CD4-positive, alpha-beta T cell treated with Interferon alpha-2 for 1 hour (primary cell): ENCODE data around the gene TALDO1.

Experiments used
- DNase-seq, 2 donors: peaks; one replicate each; pipeline ENCODE4 v3.0.0-alpha.2; 2020 to 2022

The TALDO1 gene

DNA sequence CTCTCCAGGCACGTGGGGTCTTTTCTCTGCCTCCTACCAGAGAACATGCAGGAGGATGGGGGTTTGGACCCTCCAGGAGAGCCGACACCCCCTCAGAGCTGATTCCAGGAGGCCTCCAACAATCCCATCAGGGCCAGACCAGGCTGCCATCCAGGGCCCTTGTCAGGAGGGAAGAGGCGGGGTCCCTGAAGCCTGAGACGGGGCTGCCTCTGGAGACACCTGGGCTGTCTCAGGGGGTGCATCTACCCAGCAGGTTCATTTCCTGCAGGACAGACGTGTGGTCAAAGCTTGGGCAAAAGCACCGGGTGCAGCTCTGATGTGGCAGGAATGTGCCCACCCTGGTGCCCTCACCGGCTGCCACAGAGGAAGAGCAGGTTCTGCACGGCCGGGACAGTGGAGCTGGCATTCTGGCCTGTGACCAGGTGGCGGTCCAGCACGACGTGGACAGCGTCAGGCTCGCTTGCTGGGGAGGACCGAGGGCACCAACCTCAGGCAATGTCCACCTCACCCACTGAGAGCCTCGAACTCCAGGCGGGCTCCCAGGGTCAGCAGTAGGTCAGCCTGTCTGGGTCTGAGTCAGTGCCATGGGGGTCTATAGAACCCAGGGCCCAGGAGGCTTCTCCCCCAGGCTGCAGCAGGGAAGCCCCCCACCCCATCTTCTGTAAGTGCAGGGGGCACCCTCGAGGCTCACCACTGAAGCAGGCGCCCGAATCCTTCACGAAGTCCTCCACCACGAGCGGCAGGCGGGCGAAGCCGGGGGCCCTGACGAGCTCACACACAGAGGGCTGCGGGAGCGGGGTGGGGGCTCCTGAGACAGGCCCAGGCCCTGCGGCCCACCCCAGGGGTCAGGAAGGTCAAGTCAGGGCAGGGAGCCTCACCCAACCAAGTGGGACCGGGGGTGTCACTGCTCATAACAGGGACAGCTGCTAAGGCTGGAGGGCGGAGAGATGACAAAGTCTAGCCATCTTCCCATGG is 23.7 kb downstream of the TALDO1 start:
- no peak for DNase-seq

DNA sequence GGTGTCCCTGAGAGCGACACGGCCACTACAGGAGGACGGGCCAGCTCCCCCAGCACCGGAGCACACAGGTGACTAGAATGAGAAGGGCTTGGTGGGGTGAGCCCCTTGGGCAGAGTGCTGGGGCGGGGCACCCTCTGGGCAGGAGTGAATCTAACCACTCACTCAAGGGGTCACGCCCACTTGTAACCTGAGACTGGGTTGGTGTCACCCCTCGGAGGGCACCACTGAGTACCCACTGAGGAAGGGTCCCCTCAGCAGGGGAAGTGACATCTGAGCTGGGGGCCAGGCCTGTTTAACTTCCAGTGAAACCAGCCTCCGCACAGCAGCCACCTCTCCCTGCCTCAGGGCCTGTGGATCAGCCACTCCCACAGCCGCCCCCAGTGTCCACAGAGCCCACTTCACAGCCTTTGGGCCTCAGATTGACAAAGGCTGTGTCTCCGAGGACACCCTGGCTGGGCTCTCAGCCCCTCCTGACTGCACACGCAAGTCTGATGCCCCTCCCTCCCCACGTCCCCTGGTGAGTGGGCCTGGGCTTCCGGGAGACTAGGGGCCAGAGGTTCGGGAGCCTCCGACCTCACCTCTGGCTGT is 24.4 kb downstream of the TALDO1 start:
- no peak for DNase-seq

- DNase-seq = no peak
Measured at GRCh38 chr11:772429-773390, 25.4 kb downstream of the TALDO1 start.

DNA sequence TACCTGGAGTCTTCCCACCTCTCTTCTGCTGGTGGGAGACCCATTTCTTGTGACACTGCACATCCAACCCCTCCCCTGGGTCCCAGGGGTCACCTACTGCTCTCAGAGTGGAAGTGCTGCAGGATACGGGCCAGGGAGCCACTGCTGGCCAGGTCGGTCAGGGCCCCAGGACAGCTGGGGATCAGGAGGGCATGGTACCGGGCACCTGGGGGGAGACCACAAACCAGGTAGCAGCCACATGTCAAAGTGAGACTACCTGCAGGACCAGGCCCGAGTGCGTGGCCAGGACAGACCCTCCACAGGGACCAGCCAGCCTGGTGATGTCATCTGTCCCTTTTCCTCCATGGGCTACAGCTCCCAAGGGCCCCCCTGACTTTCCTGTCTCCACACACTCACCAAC is 26.2 kb downstream of the TALDO1 start:
- no peak for DNase-seq

GRCh38 chr11:773830-774229 is 26.6 kb downstream of the TALDO1 start:
- no peak for DNase-seq

DNA sequence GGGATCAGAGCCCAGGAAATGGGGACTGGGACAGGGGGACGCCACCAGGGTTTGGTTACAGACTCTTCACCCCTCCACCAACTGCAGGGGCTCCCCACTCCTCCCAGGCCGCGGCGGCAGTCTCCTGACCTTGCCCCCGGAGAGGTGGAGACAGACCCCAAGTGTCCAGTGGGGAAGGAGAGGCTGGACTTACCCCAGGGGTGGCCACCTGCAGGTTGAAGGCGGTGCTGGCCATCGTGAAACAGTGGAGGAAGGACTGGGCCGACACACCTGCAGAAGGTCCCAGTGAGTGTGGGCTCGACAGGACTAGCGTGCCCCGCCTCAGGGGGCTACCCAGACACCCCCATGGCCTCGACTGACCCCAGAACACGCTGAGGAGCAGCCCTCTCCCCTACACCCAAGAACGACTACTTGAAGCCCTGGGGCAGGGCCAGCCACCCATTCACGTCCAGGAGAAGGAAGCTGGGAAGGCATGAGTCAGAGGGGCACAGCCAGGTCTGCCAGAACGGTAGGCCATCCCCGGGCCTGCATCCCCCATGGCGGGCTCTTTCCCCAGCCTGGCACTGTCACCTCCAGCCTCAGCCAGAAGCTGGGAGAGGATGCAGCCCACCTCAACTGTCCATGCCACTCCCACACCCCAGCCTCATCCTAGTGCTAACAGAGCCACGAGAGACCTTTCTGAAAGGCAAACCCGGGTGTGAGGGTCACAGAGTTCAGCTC is 27.8 kb downstream of the TALDO1 start:
- no peak for DNase-seq

GRCh38 chr11:776263-776560 is 28.9 kb downstream of the TALDO1 start:
- no peak for DNase-seq

- DNase-seq = no peak
Measured at GRCh38 chr11:776561-777287, 29.5 kb downstream of the TALDO1 start.

DNA sequence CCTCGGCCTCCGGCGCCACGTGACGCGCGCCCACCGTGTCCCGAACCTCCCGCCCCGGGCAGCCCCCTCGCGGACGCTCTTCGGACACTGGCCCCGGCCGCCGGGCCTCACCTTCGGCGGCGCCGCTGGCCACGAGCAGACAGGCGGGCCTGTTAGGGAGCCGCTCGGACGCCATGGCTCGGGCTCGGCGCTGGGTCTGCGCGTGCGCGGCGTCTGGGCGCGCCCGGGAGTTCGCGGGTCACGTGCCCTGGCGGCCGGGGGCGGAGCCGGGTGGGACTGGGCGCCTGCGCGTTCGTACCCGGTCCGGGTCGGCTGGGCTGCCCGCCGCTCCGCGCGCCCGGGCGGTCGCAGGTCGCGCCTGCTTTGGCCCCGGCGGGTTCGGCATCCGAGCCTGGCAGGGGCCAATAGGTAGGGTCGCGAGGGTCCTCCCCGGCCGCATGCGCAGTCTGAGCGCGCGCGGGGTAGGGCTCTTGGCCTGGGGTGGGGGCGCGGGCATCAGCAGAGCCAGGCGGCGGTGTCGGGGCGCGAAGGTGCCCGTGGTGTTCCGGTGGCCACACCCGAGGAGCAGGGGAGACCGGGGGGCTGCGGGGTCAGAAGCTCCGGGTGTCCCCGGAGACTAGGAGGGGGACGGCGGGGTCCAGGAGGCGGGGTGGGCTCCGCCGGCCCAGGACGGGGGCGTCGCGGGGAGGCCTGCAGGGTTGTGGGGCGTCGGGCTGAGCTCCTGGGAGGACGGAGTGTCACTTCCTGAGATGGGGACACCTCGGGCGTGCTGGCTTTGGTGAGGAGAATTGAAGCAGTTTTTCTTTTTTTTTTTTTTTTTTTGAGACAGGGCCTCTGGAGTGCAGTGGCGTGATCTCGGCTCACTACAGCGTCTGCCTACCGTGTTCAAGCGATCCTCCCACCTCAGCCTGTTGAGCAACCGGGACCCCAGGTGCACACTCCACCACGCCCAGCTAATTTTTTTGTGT is 30.3 kb downstream of the TALDO1 start, which contains the start of gene GATD1:
Gene GATD1, minus strand, starts transcription at position 200 of the 968 bp plus-strand sequence. Its CDS starts 25 bp downstream, at position 175.
- DNase-seq = peak; percentile 91 to 94

DNA sequence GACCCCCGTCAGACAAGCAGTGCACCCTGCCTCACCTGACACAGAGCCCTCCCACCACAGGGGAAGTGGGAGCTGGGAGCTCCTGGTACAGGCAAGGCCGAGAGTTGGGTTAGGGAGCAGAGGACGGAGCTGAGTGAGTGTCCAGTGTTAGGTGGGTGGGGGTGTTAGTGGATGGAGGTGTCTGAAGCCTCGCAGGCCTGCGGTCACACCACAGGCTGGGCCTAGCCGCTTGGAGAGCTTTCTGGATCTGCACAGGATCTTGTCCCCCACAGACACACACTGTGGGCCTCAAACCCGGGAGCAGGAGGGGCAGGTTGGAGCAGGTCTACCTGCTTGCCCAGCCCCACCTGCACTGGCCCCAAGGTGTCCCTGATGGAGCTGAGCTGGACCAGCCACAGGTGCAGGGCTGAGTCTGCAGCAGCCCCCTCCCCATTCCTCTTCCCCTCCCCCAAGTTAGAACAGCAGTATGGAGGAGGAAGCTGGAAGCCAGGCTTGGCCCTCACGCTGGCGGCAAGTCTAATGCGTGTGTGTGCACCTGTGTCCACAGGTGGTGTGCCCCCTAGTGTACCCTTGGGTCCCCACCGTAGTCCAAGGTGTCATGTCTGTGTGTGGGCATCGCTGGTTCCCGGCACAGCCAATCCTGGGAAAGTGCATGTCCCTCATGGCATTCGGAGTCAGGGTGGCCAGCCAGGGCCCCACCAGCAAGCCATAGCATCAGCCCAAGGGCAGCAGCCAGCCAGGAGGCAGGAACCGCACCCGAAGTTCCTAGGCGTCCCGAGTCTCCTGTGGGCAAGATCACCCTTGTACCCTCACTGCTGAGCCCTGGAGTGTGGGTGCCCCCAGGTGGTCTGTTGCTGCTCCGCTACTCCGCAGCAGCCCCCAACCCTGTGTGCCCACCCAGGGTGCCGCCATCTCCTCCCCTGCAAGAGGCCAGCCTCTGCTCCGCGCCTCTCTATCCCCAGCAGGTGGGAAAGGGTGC is 32.0 kb downstream of the TALDO1 start:
- no peak for DNase-seq

DNA sequence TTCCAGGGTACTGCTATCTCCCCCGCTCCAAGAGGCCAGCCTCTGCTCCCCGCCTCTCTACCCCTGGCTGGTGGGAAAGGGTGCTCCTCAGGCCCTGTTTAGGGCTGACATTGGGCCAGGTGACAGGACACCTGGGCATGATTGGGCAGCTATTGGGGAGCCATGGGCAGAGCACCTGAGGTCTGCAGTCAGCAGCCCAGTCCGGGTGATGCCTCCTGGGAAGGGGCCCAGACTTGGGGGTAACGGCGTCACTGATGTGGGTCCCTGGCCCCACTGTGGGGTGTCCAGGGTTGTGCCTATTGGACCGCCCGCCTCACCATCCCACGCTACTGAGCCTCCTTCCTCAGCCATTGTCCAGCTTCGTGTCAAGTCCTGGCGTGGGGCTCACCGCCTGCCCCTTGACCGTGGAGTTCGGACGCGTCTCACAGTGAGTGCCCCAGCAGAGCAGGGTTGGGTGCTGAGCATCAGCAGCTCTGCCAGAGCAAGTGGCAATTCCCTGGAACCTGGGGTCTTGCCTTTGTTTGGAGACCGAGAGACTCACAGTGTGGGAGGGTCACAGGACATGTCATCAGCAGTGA is 32.8 kb downstream of the TALDO1 start:
- no peak for DNase-seq

DNA sequence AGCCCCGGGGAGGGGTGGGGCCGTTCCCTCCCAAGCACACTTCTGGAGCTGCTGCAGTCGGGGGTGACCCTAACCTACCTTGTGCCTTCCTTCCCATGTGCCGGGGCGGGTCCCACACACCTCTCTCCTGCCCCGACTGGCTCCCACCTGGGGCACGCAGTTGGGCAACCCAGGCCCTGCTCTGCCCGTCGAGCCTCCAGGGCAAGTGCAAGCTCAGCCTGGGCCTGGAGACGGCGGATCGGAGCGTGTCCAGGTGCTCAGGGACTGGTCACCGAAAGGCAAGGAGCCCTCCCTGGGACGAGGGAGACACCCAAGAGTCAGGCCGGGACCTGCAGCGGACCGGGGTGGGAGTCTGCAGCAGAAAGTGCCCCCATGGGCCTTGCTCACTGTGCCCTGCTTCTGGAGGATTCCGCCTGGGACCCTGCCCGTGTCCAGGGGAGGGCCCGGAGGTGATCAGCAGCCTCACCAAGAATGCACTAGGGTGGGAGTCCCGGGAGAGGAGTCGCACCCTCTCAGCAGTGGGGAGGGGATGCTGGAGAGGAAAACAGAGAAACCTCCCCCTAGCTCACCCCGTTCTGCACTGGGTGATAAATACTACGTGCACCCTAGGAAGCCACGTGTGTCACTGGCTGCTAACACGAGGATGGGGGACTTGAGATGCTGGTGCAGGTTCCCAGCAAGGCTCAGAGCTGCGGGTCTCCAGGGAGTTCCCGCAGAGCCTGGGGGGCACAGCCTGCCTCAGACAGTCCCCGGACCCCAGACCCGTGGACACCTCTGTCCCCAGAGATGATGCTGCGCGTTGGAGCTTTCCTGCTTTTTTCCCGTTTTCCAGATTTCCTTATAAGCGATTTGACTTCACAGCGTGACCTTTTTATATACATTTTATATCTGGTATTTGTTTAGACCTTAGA is 35.3 kb downstream of the TALDO1 start:
- no peak for DNase-seq

DNA sequence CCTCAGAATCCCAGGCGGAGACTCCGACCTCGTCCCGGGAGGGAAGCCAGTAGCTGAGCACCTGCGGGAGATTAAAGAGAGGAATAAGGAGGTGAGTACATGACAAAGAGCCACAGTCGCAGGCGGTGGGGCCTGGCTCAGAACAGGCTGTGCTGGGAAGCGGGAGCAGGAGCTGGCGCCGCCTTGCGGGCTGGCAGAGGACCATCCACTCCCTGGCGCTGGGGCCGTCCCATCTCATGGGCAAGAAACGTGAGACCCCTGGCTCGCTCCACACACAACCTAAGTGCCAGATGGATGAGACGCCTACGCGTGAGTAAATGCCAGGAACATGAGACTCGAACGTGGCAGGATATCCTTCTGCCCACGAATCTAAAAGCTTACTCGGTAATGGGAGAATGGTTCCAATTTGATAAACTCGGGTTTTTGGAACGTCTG is 36.3 kb downstream of the TALDO1 start:
- peak; percentile 27 to 37 for DNase-seq

- DNase-seq = no peak
Measured at GRCh38 chr11:786235-787083, 39.2 kb downstream of the TALDO1 start.

GRCh38 chr11:787084-787675 is 39.9 kb downstream of the TALDO1 start:
- no peak for DNase-seq

DNA sequence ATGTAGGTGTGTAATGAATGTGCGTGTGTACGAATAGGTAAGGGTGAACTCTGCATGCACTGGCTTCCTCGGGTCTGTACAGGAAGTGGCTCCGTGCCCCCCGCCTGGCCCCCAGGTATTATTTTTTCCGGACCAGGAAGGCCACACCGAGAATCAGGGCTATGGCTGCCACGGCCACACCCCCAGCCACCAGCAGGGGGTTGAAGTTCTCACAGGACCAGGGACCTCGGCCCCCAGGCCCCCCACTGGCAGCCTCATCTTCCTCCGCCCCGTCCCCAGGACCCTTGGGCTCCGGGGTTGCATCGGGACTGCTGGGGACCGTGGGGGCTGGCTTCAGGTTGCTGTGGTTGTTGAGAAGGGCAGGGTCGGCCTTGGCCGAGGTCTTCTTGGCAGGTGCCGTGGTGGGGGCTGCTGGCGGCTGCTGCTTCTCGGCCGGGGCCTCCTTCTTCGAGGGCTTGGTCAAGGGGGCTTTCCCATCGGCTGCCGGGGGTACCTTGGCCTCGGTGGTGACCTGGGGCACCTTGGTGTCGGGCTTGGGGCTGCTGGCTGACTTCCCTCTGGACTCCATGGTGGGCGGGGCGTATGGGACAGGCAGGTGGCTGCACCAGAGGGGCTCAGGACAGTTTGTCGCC is 40.9 kb downstream of the TALDO1 start:
- DNase-seq = no peak
